ENCODE data around the gene CNPY4.

CNPY4 gene

GRCh38 chr7:100167912-100168323 is 48.5 kb downstream of the CNPY4 start:
- no peak for DNase-seq (ENCODE audit: low read depth)

- no peak for DNase-seq (ENCODE audit: low read depth)
Measured at GRCh38 chr7:100169147-100169850, 49.9 kb downstream of the CNPY4 start.

DNA sequence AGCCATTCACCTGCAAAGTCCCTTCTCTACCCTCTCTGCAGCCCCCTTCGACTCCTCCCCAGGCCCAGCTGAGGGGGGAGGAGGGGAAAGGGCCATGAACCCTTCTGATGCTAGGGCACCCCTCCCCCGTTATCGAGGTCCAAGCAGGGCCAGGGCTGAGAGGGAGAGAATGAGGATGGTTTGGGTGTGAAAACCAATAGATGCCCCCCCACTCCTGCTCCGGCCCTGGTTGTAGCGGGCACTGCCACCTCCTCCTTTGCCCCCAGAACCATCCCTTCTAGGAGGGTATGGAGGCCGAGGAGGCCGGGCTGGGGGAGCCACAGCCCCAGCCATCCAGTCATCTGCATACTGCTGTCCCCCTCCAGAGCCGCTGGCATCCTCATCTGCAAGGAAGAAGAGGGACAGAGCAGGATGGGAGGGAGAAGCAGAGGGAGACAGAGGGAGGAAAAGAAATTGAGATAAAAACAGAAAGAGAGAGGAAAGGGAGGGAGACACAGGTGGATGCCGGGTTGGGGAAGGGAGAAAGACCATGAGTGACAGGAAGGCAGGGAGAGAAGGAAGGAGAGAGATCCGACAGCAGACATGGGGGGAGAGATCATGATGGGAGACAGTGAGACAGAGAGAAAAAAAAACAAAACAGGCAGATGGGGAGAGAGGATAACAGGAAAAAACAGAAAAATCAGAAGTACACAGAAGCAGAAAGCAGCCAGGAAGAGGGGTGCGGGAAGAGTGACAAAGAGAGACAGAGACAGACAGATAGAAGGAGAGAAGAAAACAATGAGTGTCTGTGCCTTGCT is 50.9 kb downstream of the CNPY4 start:
- DNase-seq (ENCODE audit: low read depth): no peak

- DNase-seq (ENCODE audit: low read depth): no peak
Measured at GRCh38 chr7:100171087-100171681, 51.8 kb downstream of the CNPY4 start.

GRCh38 chr7:100171840-100172239 is 52.4 kb downstream of the CNPY4 start:
- no peak for DNase-seq (ENCODE audit: low read depth)

DNA sequence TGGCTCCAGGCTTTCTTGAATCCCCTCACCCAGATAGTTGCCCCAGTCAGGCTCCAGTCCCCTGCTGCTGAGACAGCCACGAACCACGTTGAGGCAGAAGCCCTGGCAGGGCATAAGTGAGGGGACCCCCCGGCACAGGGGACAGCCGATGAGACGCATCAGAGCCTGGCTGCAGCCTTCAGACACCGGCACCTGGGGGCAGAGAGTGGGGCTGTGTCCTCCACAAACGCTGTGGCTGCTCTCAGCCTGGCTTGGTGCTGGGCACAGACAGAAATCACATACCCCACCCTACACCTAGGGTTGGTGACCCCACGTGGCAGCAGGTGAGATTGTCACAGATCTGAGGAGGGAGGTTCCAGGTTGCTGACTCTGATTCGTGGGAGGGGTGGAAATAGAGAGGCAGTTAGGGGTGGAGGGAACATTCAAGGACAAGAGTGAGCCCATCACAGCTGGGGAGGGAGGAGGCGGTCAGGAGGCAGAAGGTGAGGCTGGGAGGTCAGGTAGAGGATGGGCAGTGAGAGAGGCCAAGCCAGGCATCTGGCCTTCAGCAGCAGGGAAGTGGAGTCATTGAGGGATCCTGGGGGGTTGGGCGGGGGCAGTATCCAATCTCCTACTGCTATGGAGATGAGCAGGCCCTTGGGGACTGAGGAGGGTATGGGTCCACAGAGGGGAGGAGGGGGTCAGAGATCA is 54.5 kb downstream of the CNPY4 start:
- DNase-seq (ENCODE audit: low read depth): no peak

- no peak for DNase-seq (ENCODE audit: low read depth)
Measured at GRCh38 chr7:100174582-100174981, 55.1 kb downstream of the CNPY4 start.
